Right forelimb (tissue), 1 donor: Measurements from ENCODE around the gene PLEKHG5.
"Not testable (repeated sequence)": the region's sequence is repeated elsewhere in the genome, so short reads cannot be mapped to it uniquely, and the experiment has no call there.

Source experiments
- DNase-seq: peaks from one replicate; pipeline ENCODE4 v3.0.0-alpha.2; 2018

The PLEKHG5 gene

DNA sequence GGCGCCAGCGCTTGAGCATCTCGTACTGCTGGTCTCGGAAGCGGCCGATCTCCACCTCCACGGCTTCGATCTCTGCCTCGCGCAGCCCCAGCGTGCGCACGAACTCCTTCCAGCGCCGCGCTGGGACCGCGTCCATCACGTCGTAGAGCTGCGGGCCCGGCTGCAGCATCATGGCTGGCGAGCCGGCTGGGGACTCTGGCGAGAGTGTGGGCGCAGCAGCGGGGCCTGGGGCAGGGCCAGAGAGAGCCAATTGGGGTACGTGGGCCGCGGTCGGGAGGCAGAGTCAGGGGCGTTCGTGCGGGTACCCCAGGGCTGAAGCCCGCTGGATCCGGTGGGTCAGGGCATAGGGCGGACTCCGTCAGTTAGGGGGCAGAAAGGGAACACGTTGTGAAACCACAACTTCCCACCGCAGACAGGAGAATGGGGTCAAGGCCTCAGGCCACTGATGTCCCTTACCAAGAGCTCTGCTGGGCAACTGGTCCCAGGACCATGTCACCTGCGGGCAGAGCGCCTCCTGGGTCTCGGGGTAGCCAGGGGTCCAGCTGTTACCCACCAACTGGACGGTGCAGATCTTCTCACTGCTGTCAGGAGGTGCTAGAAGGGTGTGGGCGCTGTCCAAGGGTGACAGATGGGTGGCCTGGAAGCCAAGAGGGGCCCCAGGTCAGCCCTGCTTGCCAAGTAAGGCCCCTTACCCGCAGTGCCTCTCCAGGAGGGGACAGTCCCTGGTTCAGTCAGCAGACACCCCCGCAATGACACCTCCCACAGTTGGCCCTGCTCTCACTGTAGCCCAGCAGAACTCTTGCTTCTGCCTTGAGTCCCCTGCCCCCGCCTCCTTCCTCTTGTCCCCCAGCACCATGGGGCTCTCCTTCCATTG, 29.7 kb downstream of the PLEKHG5 start:
- DNase-seq: no peak

GRCh38 chr1:6461051-6461530, 30.4 kb downstream of the PLEKHG5 start:
- no peak for DNase-seq

DNA sequence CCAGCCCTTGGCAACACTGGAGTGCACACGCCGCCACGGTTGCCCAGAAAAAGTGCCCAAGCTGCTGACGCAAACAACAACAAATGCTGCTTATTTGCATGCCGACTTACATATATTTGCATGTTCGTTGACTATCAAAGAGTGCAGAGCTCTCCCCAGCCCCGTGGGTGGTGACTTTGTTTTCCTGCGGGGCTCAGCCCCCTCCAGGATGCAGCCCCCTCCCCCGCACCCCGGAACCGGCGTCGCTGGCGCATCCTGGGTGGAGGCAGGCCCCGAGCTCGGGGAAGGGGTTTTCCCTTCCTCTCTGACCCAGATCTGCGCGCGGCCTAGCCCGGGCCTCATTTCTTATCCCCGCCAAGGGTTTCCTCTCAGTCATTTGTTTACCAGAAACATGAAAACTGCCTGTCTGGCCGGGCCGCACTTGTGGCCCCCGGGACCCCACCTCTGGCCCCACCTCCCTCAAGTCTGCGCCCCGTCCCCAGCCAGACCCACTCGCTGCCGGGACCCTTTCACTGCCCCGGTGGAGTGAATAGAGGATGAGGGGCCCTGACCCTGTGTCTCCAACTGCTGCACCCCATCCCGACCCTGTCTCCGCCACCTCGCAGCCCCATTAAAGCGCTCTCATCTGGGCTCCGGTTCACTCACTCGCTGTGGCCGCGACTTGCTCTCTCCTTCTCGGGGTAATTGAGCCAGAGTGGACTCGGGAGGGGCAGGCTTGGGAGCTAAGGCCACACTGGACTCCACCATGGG, 31.0 kb downstream of the PLEKHG5 start:
- DNase-seq: no peak

- DNase-seq: no peak
Observed at GRCh38 chr1:6459850-6460265, 31.6 kb downstream of the PLEKHG5 start.

DNA sequence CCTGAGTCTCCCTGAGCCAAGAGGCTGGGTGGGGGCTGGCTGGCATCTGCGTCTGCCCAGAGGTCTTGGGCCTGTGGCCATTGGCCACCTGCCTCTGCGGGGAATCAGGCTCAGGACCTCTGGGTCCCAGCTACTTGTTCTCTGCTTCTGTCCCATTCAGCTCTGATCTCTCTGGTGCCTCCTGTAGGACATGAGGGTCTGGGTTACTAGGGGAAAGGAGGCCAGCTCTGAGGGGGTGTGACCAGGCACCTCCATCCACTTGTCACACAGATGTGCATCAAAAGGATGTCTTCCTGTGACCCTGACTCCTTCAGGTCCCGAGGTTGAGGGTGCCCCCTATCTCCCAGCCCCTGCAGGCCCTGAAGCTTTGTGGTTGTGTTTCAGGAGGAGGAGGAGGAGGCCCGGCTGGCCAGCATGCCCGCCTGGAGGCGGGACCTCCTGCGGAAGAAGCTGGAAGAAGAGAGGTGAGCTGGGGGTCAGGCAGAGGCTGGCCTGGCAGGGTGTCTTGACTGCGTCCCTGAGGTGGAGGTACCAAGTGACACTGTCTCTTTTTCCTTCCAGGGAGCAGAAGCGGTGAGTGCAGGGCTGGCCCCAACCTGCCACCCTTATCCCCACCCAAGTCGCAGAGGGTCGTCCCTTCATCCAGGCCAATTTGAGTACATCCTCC, 34.5 kb downstream of the PLEKHG5 start:
- DNase-seq: no peak

- not testable (repeated sequence) for DNase-seq
Observed at GRCh38 chr1:6455752-6456520, 35.5 kb downstream of the PLEKHG5 start.

GRCh38 chr1:6454856-6455751, 36.4 kb downstream of the PLEKHG5 start:
- DNase-seq: peak; percentile 48

- not testable (repeated sequence) for DNase-seq
Observed at GRCh38 chr1:6453895-6454855, 37.3 kb downstream of the PLEKHG5 start.

GRCh38 chr1:6450943-6451373, 40.5 kb downstream of the PLEKHG5 start:
- DNase-seq: no peak

DNA sequence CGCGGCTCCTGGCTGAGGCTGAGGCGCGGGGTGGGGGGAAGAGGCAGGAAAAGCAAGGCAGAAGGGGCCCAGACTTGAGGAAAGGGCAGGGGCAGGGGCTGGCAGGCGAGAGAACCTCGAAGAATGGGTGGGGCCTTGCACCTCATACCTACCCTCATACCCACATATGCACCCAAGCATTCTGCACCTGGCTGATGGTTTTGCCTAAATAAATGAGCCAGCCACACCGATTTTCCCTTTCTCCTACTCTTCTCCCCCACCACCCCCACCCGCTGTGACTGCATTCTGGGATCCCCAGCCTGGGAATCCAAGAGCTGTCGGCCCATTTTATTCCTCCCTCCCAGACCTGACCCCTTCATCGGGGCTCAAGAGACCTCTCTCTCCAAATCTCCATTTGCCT, 41.0 kb downstream of the PLEKHG5 start:
- not testable (repeated sequence) for DNase-seq

- no peak for DNase-seq
Observed at GRCh38 chr1:6450005-6450450, 41.4 kb downstream of the PLEKHG5 start.

DNA sequence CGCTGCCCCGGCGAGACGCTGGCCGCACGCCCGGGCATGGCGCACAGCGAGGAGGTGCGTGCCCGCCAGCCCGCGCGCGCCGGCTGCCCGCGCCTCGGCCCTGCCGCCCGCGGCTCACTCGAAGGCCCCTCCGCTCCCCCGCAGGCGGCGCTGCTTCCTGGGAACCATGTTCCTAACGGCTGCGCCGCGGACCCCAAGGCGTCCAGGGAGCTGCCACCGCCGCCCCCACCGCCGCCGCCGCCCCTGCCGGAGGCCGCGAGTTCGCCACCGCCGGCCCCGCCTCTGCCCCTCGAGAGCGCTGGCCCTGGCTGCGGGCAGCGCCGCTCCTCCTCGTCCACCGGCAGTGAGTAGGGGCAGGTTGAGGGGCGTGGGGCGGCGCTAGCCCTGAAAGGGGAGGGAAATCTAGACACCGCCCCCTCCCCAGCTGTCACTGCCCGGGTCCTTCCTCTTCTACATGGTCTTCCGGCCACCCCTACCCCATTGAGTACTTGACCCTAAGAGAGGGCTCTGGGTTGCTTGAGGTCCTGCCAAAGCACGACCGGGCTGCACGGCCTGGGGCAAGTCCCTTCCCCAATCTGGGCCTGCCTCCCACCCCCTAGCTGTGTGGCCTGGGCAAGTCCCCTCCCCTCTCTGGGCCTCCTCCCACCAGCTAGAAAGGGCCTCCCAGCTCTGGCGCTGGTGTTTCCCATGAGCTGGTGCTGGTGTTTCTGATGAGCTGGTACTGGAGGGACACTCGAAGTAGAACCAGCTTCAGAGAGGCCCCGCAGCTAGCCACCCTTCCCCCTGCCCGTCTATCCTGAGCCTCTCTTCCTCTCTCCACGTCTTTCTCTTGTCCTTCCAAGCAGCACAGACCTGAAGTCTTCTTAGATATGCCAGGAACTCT, 42.5 kb downstream of the PLEKHG5 start:
- peak; percentile 54 for DNase-seq

DNA sequence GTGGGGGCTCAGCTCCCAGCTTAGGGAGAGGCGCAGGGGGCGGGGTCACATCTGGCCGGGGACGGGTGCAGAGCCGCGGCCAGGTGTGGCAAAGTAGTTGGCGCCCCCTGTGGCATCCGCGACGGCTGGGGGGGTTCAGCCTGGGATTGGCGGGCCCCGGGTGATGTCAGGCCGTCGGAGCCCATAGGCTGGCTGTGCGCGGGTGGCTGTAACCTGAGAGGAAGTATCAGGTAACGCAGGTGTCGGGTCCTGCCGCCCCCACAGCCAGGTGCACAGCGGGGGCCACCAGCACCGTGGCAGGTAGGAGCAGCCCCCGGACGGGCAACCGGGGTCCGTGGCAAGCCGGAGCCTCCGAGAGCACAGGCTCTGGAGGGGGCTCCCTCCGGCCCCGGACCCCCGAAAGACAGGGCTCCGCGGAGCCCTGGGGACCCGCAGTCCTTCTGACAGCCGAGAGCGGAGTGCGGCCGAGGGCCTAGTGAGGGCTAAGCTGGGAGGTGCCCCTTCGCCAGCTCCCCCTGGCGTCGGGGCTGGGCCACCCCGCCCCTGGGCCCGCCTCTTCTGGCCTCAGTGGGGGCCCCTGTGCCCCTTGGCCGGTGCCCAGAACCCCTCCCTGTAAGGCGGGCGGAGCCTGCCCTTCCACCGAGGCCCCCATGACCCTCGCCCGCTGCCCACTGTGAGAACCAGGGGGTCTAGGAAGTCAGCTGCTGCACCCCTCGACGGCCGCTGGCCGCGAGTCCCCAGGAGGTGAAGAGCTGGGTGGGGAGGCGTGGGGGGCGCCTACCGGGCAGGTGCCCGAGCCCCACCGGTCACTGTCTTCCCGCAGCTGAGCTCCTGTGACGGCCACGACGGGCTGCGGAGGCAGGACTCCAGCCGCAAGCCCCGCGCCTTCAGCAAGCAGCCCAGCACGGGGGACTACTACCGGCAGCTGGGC, 43.4 kb downstream of the PLEKHG5 start:
- DNase-seq: no peak

DNA sequence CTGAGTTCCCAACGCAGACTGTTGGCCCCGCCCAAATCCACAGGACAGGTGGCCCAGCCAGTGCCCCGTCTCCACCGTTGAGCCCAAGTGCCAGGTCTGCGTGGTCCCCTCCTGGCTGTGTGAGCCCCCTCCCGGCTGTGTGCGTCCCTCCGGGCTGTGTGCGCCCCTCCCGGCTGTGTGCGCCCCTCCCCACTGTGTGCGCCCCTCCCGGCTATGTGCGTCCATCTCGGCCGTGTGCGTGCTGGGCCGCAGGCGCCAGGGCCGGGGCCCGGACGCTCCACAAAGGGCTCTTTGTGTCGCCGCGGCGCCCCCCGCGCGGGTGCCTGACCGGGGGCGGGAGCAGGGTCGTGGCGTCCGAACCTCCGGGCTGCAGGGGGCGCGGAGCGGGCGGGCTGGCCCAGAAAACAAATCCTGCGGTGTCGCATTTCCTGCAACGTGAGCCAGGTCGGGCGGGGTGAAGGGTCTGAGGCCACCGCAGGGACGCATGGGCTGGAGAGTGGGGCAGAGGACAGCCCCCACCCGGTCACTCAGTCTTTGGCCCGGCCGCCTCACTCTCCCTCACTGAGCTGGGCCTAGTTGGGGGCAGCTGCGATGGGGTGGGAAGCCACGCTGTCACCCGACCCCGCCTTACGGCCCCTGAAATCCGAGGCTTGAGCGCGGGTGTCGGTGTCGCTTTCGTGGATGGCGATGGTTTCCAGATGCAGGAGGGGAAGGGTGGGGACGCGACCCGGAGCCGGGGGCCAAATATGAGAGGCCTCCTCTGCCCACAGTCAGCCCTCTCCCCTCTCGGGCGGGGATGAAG, 44.2 kb downstream of the PLEKHG5 start:
- DNase-seq: no peak

DNA sequence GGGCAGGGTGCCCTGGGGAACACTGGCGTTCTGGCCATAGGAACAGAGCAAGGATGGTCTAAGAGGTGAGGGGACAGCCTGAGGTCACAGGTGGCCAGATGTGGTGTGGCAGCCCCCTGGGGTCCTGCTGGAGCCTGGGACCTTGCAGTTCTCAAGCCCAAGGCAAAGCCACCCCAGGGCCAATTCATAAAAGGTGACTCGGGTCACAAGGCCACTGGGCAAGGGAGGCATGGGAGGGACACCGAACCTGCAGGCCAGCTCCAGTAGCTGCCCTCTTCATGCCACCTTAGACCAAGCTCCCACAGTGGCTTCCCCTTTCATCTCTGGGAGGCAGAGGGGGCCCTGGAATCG, 44.8 kb downstream of the PLEKHG5 start:
- no peak for DNase-seq

DNA sequence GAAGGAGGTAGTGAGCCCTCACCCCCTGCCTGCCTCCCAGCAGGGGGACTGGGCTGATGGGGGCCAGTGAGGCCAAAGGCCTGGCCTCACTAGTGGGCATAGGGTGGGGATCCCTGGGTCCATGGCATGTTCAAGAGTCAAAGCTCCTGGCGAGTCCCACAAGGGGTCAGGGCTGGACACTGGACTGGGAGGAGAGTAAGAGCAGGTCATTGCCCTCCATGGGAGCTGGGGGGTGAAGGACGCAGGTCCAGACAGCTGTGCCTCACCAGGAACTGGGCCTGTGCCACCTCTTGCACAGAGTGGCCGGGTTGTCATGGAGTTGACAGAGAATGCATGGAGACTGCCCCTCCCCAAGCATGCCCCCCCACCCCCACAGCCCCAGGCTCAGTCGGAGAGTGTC, 45.5 kb downstream of the PLEKHG5 start:
- not testable (repeated sequence) for DNase-seq
